Endometrium (tissue), 2 donors: ENCODE data around the gene ENHO.
"Not testable (repeated sequence)": the region's sequence is repeated elsewhere in the genome, so short reads cannot be mapped to it uniquely, and the experiment has no call there.

Source experiments
- FAIRE-seq: peaks from 2 replicates; lab custom pipeline; 2012; peaks lifted over from hg19 to GRCh38; lab: Jason Lieb, UNC
- donor health status: control.
- donor health status: control.

Gene ENHO

GRCh38 chr9:34506623-34507022 lies 16.2 kb downstream of the ENHO start:
- no peak for FAIRE-seq

- FAIRE-seq = no peak
Observed at GRCh38 chr9:34505370-34506120, 17.2 kb downstream of the ENHO start.

- FAIRE-seq = no peak
Observed at GRCh38 chr9:34503406-34503805, 19.4 kb downstream of the ENHO start.

GRCh38 chr9:34502891-34503290 lies 19.9 kb downstream of the ENHO start:
- no peak for FAIRE-seq

- FAIRE-seq = no peak
Observed at GRCh38 chr9:34502471-34502870, 20.3 kb downstream of the ENHO start.

- FAIRE-seq = no peak
Observed at GRCh38 chr9:34501889-34502425, 20.8 kb downstream of the ENHO start.

GRCh38 chr9:34501372-34501771 lies 21.4 kb downstream of the ENHO start:
- FAIRE-seq = no peak

- no peak for FAIRE-seq
Observed at GRCh38 chr9:34500623-34501267, 22.0 kb downstream of the ENHO start.

GRCh38 chr9:34499076-34499475 lies 23.7 kb downstream of the ENHO start:
- FAIRE-seq = no peak

- FAIRE-seq = no peak
Observed at GRCh38 chr9:34498553-34498952, 24.2 kb downstream of the ENHO start.

- no peak for FAIRE-seq
Observed at GRCh38 chr9:34496149-34496712, 26.6 kb downstream of the ENHO start.

GRCh38 chr9:34493972-34494535 lies 28.7 kb downstream of the ENHO start:
- FAIRE-seq = no peak

GRCh38 chr9:34492051-34492450 lies 30.7 kb downstream of the ENHO start:
- FAIRE-seq = no peak

GRCh38 chr9:34491596-34491995 lies 31.2 kb downstream of the ENHO start:
- no peak for FAIRE-seq

- no peak for FAIRE-seq
Observed at GRCh38 chr9:34490760-34491159, 32.0 kb downstream of the ENHO start.

GRCh38 chr9:34490360-34490759 lies 32.4 kb downstream of the ENHO start:
- FAIRE-seq = no peak

GRCh38 chr9:34486572-34486971 lies 36.2 kb downstream of the ENHO start:
- no peak for FAIRE-seq

GRCh38 chr9:34485822-34486221 lies 37.0 kb downstream of the ENHO start:
- no peak for FAIRE-seq

- no peak for FAIRE-seq
Observed at GRCh38 chr9:34484678-34485077, 38.1 kb downstream of the ENHO start.

- FAIRE-seq = not testable (repeated sequence)
Observed at GRCh38 chr9:34482746-34483145, 40.0 kb downstream of the ENHO start.

GRCh38 chr9:34481620-34482019 lies 41.2 kb downstream of the ENHO start:
- not testable (repeated sequence) for FAIRE-seq

GRCh38 chr9:34479431-34479866 lies 43.3 kb downstream of the ENHO start:
- no peak for FAIRE-seq

- FAIRE-seq = no peak
Observed at GRCh38 chr9:34477541-34477940, 45.2 kb downstream of the ENHO start.
